ENCODE data around the gene CYB561D2. TPM values are rescaled to one million over a fixed set of nuclear protein-coding genes. Genes with fewer than 3 reads are reported as not detected.

CYB561D2 gene
- total and polyA plus RNA-seq, 9 of the 15 experiments (the other 6 are each of a cell fraction or from before 2014, with no cell fraction given), result 4.2 to 16.6 (median 9.4) TPM

- TF ChIP-seq HEY1 (CRISPR knock-in tag; IDR thresholded peaks at IDR 0.05; ENCODE audit: borderline replicate concordance) (no peak), NCOA6 (IDR thresholded peaks at IDR 0.05) (no peak), CHD7 (IDR thresholded peaks at IDR 0.05; ENCODE audit: low read depth, low read length) (no peak), CREBBP (IDR thresholded peaks at IDR 0.05; ENCODE audit: low read depth, low read length) (no peak), RNF2 (IDR thresholded peaks at IDR 0.05) (no peak), SIRT6 (IDR thresholded peaks at IDR 0.05; ENCODE audit: low read depth, low read length) (no peak), ZNF280B (CRISPR knock-in tag; IDR thresholded peaks at IDR 0.05) (no peak), CHCHD3 (CRISPR knock-in tag; IDR thresholded peaks at IDR 0.05) (no peak), PHF21A (IDR thresholded peaks at IDR 0.05; ENCODE audit: borderline replicate concordance, low read depth) (no peak), ZNF239 (CRISPR knock-in tag; IDR thresholded peaks at IDR 0.05) (no peak; the same call in 1 of the 2 replicates), MED1 (CRISPR knock-in tag; IDR thresholded peaks at IDR 0.05; ENCODE audit: borderline replicate concordance) (no peak), HCFC1 (IDR thresholded peaks at IDR 0.05; ENCODE audit: low read depth, low read length) (peak; percentile 99), DDX20 (tag; IDR thresholded peaks at IDR 0.05; ENCODE audit: low read depth) (no peak), CSDE1 (IDR thresholded peaks at IDR 0.05) (no peak), POLR2AphosphoS2 (IDR thresholded peaks at IDR 0.05; ENCODE audit: low read length) (no peak), ASH1L (IDR thresholded peaks at IDR 0.05; ENCODE audit: borderline replicate concordance, low read depth, partially characterized antibody) (peak; percentile 74)
Measured at GRCh38 chr3:50358911-50359759, 8.5 kb downstream of the CYB561D2 start, which contains the start of gene TMEM115 (continued).
